Liver (tissue), 9 donors: Measurements from ENCODE around the gene MOSPD2. TPM values are rescaled to one million over a fixed set of nuclear protein-coding genes. Genes with fewer than 3 reads are reported as not detected.

ENCODE experiments used
- DNase-seq: peaks from one replicate; pipeline ENCODE4 v3.0.0-alpha.2; 2017; ENCODE audit warnings: low spot score
- H3K27ac ChIP-seq, 2 donors: one replicate each; pipeline ENCODE4 v1.7.0; 2013; ENCODE audit warnings: inconsistent platforms in 2 of 2, low read length in 2 of 2, control low read depth in 1 of 2, low read depth in 1 of 2, mild to moderate bottlenecking in 1 of 2
- H3K27me3 ChIP-seq, 4 donors: one replicate each; pipeline versions ENCODE4 v1.6.1 to v1.7.0; 2013; ENCODE audit warnings: low read length in 3 of 4, inconsistent platforms in 1 of 4, mild to moderate bottlenecking in 1 of 4, moderate library complexity in 1 of 4; ENCODE audit not compliant: control insufficient read depth in 4 of 4, insufficient read depth in 4 of 4
- H3K36me3 ChIP-seq, 4 donors: one replicate each; pipeline versions ENCODE4 v1.6.1 to v1.7.0; 2013; ENCODE audit warnings: low read length in 3 of 4, mild to moderate bottlenecking in 3 of 4, low read depth in 1 of 4, moderate library complexity in 1 of 4; ENCODE audit not compliant: control insufficient read depth in 4 of 4, insufficient read depth in 3 of 4
- H3K4me1 ChIP-seq, 4 donors: one replicate each; pipeline versions ENCODE4 v1.6.1 to v1.7.0; 2013; ENCODE audit warnings: low read length in 3 of 4, mild to moderate bottlenecking in 3 of 4, moderate library complexity in 1 of 4; ENCODE audit not compliant: control insufficient read depth in 4 of 4, insufficient read depth in 4 of 4
- H3K4me3 ChIP-seq, 3 donors: one replicate each; pipeline versions ENCODE4 v1.6.1 to v1.7.0; 2013; ENCODE audit warnings: low read length in 3 of 3, control low read depth in 1 of 3, low read depth in 1 of 3, mild to moderate bottlenecking in 1 of 3
- H3K9ac ChIP-seq, 2 donors: one replicate each; pipeline ENCODE4 v1.7.0; 2013; ENCODE audit warnings: low read length in 2 of 2, mild to moderate bottlenecking in 2 of 2, moderate library complexity in 2 of 2, control low read depth in 1 of 2, low read depth in 1 of 2
- H3K9me3 ChIP-seq, 4 donors: one replicate each; pipeline versions ENCODE4 v1.6.1 to v1.7.0; 2013; ENCODE audit warnings: low read length in 3 of 4; ENCODE audit not compliant: control insufficient read depth in 4 of 4
- ATF3 ChIP-seq: IDR thresholded peaks from 2 replicates; pipeline ENCODE4 v1.6.1; 2016; ENCODE audit warnings: antibody characterized with exemption
- EGR1 ChIP-seq, 2 donors: IDR thresholded peaks; 2 replicates each; pipeline ENCODE4 v1.6.1; 2016 to 2018; ENCODE audit warnings: antibody characterized with exemption in 2 of 2, low read depth in 2 of 2
- FOXA1 ChIP-seq: IDR thresholded peaks from 2 replicates; pipeline ENCODE4 v1.6.1; 2016; ENCODE audit warnings: antibody characterized with exemption
- GABPA ChIP-seq, 2 donors: IDR thresholded peaks in 1 of 2; conservative IDR thresholded peaks in 1 of 2; 2 replicates each; pipeline ENCODE4 v1.6.1; 2016; ENCODE audit warnings: antibody characterized with exemption in 2 of 2, mild to moderate bottlenecking in 1 of 2, moderate library complexity in 1 of 2
- HNF4A ChIP-seq, 2 donors: conservative IDR thresholded peaks; 2 replicates each; pipeline ENCODE4 v1.6.1; 2016; ENCODE audit warnings: antibody characterized with exemption in 2 of 2, mild to moderate bottlenecking in 2 of 2
- HNF4G ChIP-seq: IDR thresholded peaks from 2 replicates; pipeline ENCODE4 v1.6.1; 2016; ENCODE audit warnings: antibody characterized with exemption
- JUND ChIP-seq, 2 donors: IDR thresholded peaks; 2 replicates each; pipeline ENCODE4 v1.6.1; 2016; ENCODE audit warnings: antibody characterized with exemption in 2 of 2
- NR2F2 ChIP-seq: IDR thresholded peaks from 2 replicates; pipeline ENCODE4 v1.6.1; 2016; ENCODE audit warnings: antibody characterized with exemption
- RAD21 ChIP-seq, 2 donors: IDR thresholded peaks; 2 replicates each; pipeline ENCODE4 v1.6.1; 2016; ENCODE audit warnings: antibody characterized with exemption in 2 of 2, mild to moderate bottlenecking in 2 of 2
- REST ChIP-seq: IDR thresholded peaks from 2 replicates; pipeline ENCODE4 v1.6.1; 2016; ENCODE audit warnings: antibody characterized with exemption, mild to moderate bottlenecking
- RXRA ChIP-seq, 2 donors: IDR thresholded peaks; 2 replicates each; pipeline ENCODE4 v1.6.1; 2017 to 2018; ENCODE audit warnings: antibody characterized with exemption in 2 of 2, mild to moderate bottlenecking in 1 of 2
- SP1 ChIP-seq: IDR thresholded peaks from 2 replicates; pipeline ENCODE4 v1.6.1; 2018; ENCODE audit warnings: antibody characterized with exemption, mild to moderate bottlenecking
- TAF1 ChIP-seq: conservative IDR thresholded peaks from 2 replicates; pipeline ENCODE4 v1.6.1; 2016; ENCODE audit warnings: antibody characterized with exemption, mild to moderate bottlenecking
- YY1 ChIP-seq: IDR thresholded peaks from 2 replicates; pipeline ENCODE4 v1.6.1; 2016; ENCODE audit warnings: antibody characterized with exemption, mild to moderate bottlenecking
- ZBTB33 ChIP-seq: IDR thresholded peaks from 2 replicates; pipeline ENCODE4 v1.6.1; 2016; ENCODE audit warnings: antibody characterized with exemption
- WGBS: extraction: QIAGEN DNeasy Blood & Tissue Kit; methylation state at CpG from one replicate; pipeline ENCODE4 v1.1.7; 2013; 5-methylcytosine and 5-hydroxymethylcytosine counted together
- polyA plus RNA-seq, 2 donors: library from polyadenylated mRNA; stranded (reverse) in 1 of 2; unstranded in 1 of 2; fragments of 200-250 nt in 1 of 2; fragments of >200 nt in 1 of 2; fragmentation: Nextera tagmentation in 1 of 2; extraction: Ambion mirVana in 1 of 2; gene quantifications; one replicate each; pipeline versions ENCODE4 v1.2.1 to v1.2.3, GENCODE V29; 2013 to 2015
- total RNA-seq, 2 donors: library from RNA; depleted of rRNA; stranded (reverse); fragments of >200 nt; gene quantifications; one replicate each; pipeline ENCODE4 v1.2.3, GENCODE V29; 2014
- TF ChIP-seq, protein P1 (sequence below): IDR thresholded peaks from 2 replicates; pipeline ENCODE4 v1.6.1; 2016; ENCODE audit warnings: antibody characterized with exemption
- TF ChIP-seq, protein P2 (sequence below): fragments of 150-350 bp; IDR thresholded peaks from 2 replicates; pipeline ENCODE4 v1.5.1; 2017; ENCODE audit warnings: improper control_type of control experiment, low read depth, low read length; ENCODE audit not compliant: missing input control
- donor health status: healthy.
- donor health status: healthy.
- donor health status: healthy.
- donor health status: healthy.
- donor health status: healthy.

Gene MOSPD2
- total and polyA plus RNA-seq, 4 donors = 3.0 to 9.1 (median 4.9) TPM

- Histone ChIP-seq H3K27me3 (no peaks in the 10 kb centered on the region), H3K27ac (no peak overlapping the region), H3K36me3 (no peaks in the 10 kb centered on the region), H3K9ac (no peak overlapping the region), H3K4me1 (no peaks in the 10 kb centered on the region), H3K9me3 (peaks cover 0 to 3% (median 0%) of the 10 kb centered on the region in 4 donors), H3K4me3 (no peak overlapping the region)
- DNase-seq = no peak
- TF ChIP-seq TAF1 = no peak
- no peak for TF ChIP-seq SP1
- TF ChIP-seq, protein P1, sequence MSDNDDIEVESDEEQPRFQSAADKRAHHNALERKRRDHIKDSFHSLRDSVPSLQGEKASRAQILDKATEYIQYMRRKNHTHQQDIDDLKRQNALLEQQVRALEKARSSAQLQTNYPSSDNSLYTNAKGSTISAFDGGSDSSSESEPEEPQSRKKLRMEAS = no peak
- no peak for TF ChIP-seq GABPA (IDR thresholded peaks at IDR 0.05 in 1 of 2, conservative IDR thresholded peaks at IDR 0.05 in 1 of 2)
- TF ChIP-seq ZBTB33 = no peak
- TF ChIP-seq RAD21 (IDR thresholded peaks at IDR 0.05) = no peak
- TF ChIP-seq YY1 = no peak
- no peak for TF ChIP-seq REST
- no peak for TF ChIP-seq FOXA1
- TF ChIP-seq EGR1 (IDR thresholded peaks at IDR 0.05; ENCODE audit: low read depth in 2 of 2) = no peak
- no peak for TF ChIP-seq HNF4G
- TF ChIP-seq NR2F2 = no peak
- TF ChIP-seq, protein P2, sequence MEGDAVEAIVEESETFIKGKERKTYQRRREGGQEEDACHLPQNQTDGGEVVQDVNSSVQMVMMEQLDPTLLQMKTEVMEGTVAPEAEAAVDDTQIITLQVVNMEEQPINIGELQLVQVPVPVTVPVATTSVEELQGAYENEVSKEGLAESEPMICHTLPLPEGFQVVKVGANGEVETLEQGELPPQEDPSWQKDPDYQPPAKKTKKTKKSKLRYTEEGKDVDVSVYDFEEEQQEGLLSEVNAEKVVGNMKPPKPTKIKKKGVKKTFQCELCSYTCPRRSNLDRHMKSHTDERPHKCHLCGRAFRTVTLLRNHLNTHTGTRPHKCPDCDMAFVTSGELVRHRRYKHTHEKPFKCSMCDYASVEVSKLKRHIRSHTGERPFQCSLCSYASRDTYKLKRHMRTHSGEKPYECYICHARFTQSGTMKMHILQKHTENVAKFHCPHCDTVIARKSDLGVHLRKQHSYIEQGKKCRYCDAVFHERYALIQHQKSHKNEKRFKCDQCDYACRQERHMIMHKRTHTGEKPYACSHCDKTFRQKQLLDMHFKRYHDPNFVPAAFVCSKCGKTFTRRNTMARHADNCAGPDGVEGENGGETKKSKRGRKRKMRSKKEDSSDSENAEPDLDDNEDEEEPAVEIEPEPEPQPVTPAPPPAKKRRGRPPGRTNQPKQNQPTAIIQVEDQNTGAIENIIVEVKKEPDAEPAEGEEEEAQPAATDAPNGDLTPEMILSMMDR = no peak
- no peak for TF ChIP-seq ATF3
- no peak for TF ChIP-seq JUND (IDR thresholded peaks at IDR 0.05)
- no peak for TF ChIP-seq RXRA (IDR thresholded peaks at IDR 0.05)
These were observed 47.4 kb upstream of the MOSPD2 start for GRCh38 chrX:14825851-14826250.

GRCh38 chrX:14826319-14826718, 46.9 kb upstream of the MOSPD2 start:
- WGBS = 88% methylated on average over 3 of the region's 3 CpGs
- no peak overlapping the region for H3K9ac ChIP-seq

More at GRCh38 chrX:14826319-14826718, 46.9 kb upstream of the MOSPD2 start:
- H3K9me3 ChIP-seq = peaks cover 0 to 3% (median 0%) of the 10 kb centered on the region in 4 donors
- no peak for DNase-seq
- H3K4me1 ChIP-seq = no peaks in the 10 kb centered on the region
- no peak overlapping the region for H3K4me3 ChIP-seq
- H3K27me3 ChIP-seq = no peaks in the 10 kb centered on the region
- H3K36me3 ChIP-seq = no peaks in the 10 kb centered on the region
- TF ChIP-seq ZBTB33 (no peak), TAF1 (no peak), RXRA (IDR thresholded peaks at IDR 0.05) (no peak), RAD21 (IDR thresholded peaks at IDR 0.05) (no peak), HNF4A (conservative IDR thresholded peaks at IDR 0.05) (no peak), NR2F2 (no peak), JUND (IDR thresholded peaks at IDR 0.05) (no peak), YY1 (no peak), REST (no peak), GABPA (IDR thresholded peaks at IDR 0.05 in 1 of 2, conservative IDR thresholded peaks at IDR 0.05 in 1 of 2) (no peak), FOXA1 (no peak), SP1 (no peak)
- H3K27ac ChIP-seq = no peak overlapping the region
